Measurements from ENCODE around the gene SLIT3.

Gene SLIT3

DNA sequence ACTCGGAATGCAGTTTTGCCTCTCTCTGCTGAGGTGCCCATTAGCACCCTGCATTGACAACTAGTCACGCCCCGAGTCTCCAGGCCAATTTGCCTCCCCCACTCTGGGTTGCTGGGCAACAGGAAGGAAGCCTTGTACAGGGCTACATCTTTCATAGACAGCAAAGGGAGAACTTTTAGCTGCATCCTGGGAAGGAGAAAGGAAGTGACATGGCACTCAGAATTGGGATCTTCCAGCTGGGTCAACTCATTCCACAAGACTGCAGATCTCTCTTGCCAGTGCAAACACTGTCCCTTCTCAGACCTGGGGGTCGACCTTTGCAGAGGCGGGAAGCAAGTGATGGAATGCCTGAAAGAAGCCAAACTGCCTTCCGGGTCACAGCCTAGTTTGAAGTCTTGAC, 282.0 kb downstream of the SLIT3 start:
- no peak for TF ChIP-seq EZH2phosphoT487 (IDR thresholded peaks at IDR 0.05; ENCODE audit: borderline replicate concordance)
- TF ChIP-seq, protein P1, sequence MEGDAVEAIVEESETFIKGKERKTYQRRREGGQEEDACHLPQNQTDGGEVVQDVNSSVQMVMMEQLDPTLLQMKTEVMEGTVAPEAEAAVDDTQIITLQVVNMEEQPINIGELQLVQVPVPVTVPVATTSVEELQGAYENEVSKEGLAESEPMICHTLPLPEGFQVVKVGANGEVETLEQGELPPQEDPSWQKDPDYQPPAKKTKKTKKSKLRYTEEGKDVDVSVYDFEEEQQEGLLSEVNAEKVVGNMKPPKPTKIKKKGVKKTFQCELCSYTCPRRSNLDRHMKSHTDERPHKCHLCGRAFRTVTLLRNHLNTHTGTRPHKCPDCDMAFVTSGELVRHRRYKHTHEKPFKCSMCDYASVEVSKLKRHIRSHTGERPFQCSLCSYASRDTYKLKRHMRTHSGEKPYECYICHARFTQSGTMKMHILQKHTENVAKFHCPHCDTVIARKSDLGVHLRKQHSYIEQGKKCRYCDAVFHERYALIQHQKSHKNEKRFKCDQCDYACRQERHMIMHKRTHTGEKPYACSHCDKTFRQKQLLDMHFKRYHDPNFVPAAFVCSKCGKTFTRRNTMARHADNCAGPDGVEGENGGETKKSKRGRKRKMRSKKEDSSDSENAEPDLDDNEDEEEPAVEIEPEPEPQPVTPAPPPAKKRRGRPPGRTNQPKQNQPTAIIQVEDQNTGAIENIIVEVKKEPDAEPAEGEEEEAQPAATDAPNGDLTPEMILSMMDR (conservative IDR thresholded peaks at IDR 0.05; ENCODE audit: low read length) = no peak
- H3K9ac ChIP-seq (ENCODE audit: low read depth, low read length, poor library complexity, severe bottlenecking) = no peak overlapping the region
- no peaks in the 10 kb centered on the region for H3K9me2 ChIP-seq (replicated peaks; ENCODE audit: low read depth, low read length)
- H3K27me3 ChIP-seq (ENCODE audit: insufficient read depth, low read length, poor library complexity, severe bottlenecking) = no peaks in the 10 kb centered on the region
- H3K4me3 ChIP-seq (ENCODE audit: low read length, poor library complexity, severe bottlenecking) = no peak overlapping the region
- H3K36me3 ChIP-seq (ENCODE audit: insufficient read depth, low read length) = no peaks in the 10 kb centered on the region
- H4K20me1 ChIP-seq (ENCODE audit: insufficient read depth, low read length, poor library complexity, severe bottlenecking) = no peaks in the 10 kb centered on the region
- no peaks in the 10 kb centered on the region for H3K79me2 ChIP-seq (ENCODE audit: insufficient read depth, low read length)
- H3K4me1 ChIP-seq (ENCODE audit: insufficient read depth, low read length, poor library complexity, severe bottlenecking) = no peaks in the 10 kb centered on the region
- no peaks in the 10 kb centered on the region for H3F3A ChIP-seq (ENCODE audit: low read depth)
- H3K9me3 ChIP-seq (ENCODE audit: insufficient read depth, low read depth, low read length) = no peaks in the 10 kb centered on the region
- no peak overlapping the region for H3K4me2 ChIP-seq (ENCODE audit: low read depth, low read length, poor library complexity, severe bottlenecking)
- H2AFZ ChIP-seq (ENCODE audit: low read length) = no peak overlapping the region

DNA sequence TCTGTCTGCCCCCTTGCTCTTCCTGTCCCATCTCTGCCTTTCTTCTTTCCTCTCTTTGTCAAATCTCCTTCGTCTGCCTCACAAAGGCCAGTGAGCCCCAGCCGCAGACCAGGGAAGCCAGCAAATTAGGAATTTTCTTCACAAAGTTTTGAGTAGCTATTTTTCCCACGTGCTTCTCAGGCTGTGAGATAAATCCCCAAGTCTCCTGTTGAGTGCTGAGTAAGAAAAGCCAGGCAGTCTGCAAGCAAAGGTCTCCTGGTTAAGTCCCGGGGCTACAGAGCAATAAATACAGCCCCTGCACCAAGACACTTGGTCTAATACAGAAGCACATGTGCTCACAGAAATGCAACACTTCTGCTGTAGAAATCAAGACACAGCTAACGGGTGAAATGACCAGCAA, 284.9 kb downstream of the SLIT3 start:
- H3K79me2 ChIP-seq (ENCODE audit: insufficient read depth, low read length) = no peaks in the 10 kb centered on the region
- peaks cover 8% of the 10 kb centered on the region for H3K4me1 ChIP-seq (ENCODE audit: insufficient read depth, low read length, poor library complexity, severe bottlenecking)
- no peak overlapping the region for H3K4me3 ChIP-seq (ENCODE audit: low read length, poor library complexity, severe bottlenecking)
- no peak overlapping the region for H3K4me2 ChIP-seq (ENCODE audit: low read depth, low read length, poor library complexity, severe bottlenecking)
- no peak overlapping the region for H2AFZ ChIP-seq (ENCODE audit: low read length)
- TF ChIP-seq, protein P1 (conservative IDR thresholded peaks at IDR 0.05; ENCODE audit: low read length) = no peak
- TF ChIP-seq EZH2phosphoT487 (IDR thresholded peaks at IDR 0.05; ENCODE audit: borderline replicate concordance) = no peak
- H3K9me3 ChIP-seq (ENCODE audit: insufficient read depth, low read depth, low read length) = no peaks in the 10 kb centered on the region
- no peaks in the 10 kb centered on the region for H3K36me3 ChIP-seq (ENCODE audit: insufficient read depth, low read length)
- H3K9ac ChIP-seq (ENCODE audit: low read depth, low read length, poor library complexity, severe bottlenecking) = no peak overlapping the region
- H3K27me3 ChIP-seq (ENCODE audit: insufficient read depth, low read length, poor library complexity, severe bottlenecking) = no peaks in the 10 kb centered on the region
- H4K20me1 ChIP-seq (ENCODE audit: insufficient read depth, low read length, poor library complexity, severe bottlenecking) = no peaks in the 10 kb centered on the region
- no peaks in the 10 kb centered on the region for H3F3A ChIP-seq (ENCODE audit: low read depth)
- no peaks in the 10 kb centered on the region for H3K9me2 ChIP-seq (replicated peaks; ENCODE audit: low read depth, low read length)

DNA sequence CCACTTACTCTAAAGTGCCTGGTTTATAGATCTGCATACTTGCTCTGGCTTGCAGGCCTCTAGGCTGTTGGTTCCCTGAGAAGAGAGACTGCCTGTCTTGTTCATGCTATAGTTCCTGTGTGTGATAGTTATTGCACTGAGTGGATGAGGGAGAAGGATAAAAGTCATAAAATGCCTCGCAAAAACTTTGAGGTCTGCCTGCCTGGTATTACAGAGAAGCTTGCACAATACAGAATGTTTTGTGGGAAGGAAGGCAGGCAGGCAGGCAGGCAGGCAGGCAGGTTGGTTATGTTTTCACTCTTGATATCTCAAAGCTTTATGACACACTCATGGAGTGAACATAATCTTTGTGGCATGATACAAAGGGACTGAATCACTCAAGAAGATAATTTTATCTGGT, 287.1 kb downstream of the SLIT3 start:
- Histone ChIP-seq H2AFZ (ENCODE audit: low read length) (no peak overlapping the region), H3K9me2 (replicated peaks; ENCODE audit: low read depth, low read length) (no peaks in the 10 kb centered on the region), H3K27me3 (ENCODE audit: insufficient read depth, low read length, poor library complexity, severe bottlenecking) (no peaks in the 10 kb centered on the region), H3K36me3 (ENCODE audit: insufficient read depth, low read length) (no peaks in the 10 kb centered on the region), H3K79me2 (ENCODE audit: insufficient read depth, low read length) (no peaks in the 10 kb centered on the region), H3F3A (ENCODE audit: low read depth) (no peaks in the 10 kb centered on the region), H3K9ac (ENCODE audit: low read depth, low read length, poor library complexity, severe bottlenecking) (no peak overlapping the region), H3K4me2 (ENCODE audit: low read depth, low read length, poor library complexity, severe bottlenecking) (no peak overlapping the region), H3K9me3 (ENCODE audit: insufficient read depth, low read depth, low read length) (no peaks in the 10 kb centered on the region), H3K4me1 (ENCODE audit: insufficient read depth, low read length, poor library complexity, severe bottlenecking) (peaks cover 8% of the 10 kb centered on the region), H3K4me3 (ENCODE audit: low read length, poor library complexity, severe bottlenecking) (no peak overlapping the region), H4K20me1 (ENCODE audit: insufficient read depth, low read length, poor library complexity, severe bottlenecking) (no peaks in the 10 kb centered on the region)
- TF ChIP-seq EZH2phosphoT487 (IDR thresholded peaks at IDR 0.05; ENCODE audit: borderline replicate concordance) = no peak
- TF ChIP-seq, protein P1 (conservative IDR thresholded peaks at IDR 0.05; ENCODE audit: low read length) = no peak

Data from Loucy (cell line).